ENCODE results near the gene CUBN.
A peak's percentile ranks its signal among the peaks of the same experiment; 100 is the strongest.
"Not testable (repeated sequence)": the region's sequence is repeated elsewhere in the genome, so short reads cannot be mapped to it uniquely, and the experiment has no call there.

Gene CUBN

GRCh38 chr10:17119845-17120244 lies 9.8 kb downstream of the CUBN start:
- H3K27ac ChIP-seq: no peak overlapping the region
- no peak for TF ChIP-seq CTCF (conservative IDR thresholded peaks at IDR 0.05)

GRCh38 chr10:17116193-17116592 lies 13.4 kb downstream of the CUBN start:
- TF ChIP-seq CTCF (conservative IDR thresholded peaks at IDR 0.05): no peak

GRCh38 chr10:17115683-17116082 lies 13.9 kb downstream of the CUBN start:
- H3K27ac ChIP-seq: no peak overlapping the region
- peak; percentile 24; the same call in 1 of the 2 replicates for TF ChIP-seq CTCF (conservative IDR thresholded peaks at IDR 0.05)

More at GRCh38 chr10:17116193-17116592, 13.4 kb downstream of the CUBN start:
- no peak overlapping the region for H3K27ac ChIP-seq

- not testable (repeated sequence) for H3K27ac ChIP-seq
Observed at GRCh38 chr10:17114878-17115444, 14.7 kb downstream of the CUBN start.

GRCh38 chr10:17113889-17114540 lies 15.6 kb downstream of the CUBN start:
- H3K27ac ChIP-seq: no peak overlapping the region
- no peak for TF ChIP-seq CTCF (conservative IDR thresholded peaks at IDR 0.05)

- TF ChIP-seq CTCF (conservative IDR thresholded peaks at IDR 0.05): no peak
Observed at GRCh38 chr10:17113346-17113745, 16.3 kb downstream of the CUBN start.

GRCh38 chr10:17112566-17112965 lies 17.0 kb downstream of the CUBN start:
- no peak for TF ChIP-seq CTCF (conservative IDR thresholded peaks at IDR 0.05)
- no peak overlapping the region for H3K27ac ChIP-seq

More at GRCh38 chr10:17113346-17113745, 16.3 kb downstream of the CUBN start:
- H3K27ac ChIP-seq: no peak overlapping the region
